SKM-1 treated with dmso at 0.1 percent for 144 hours (cell line): ENCODE results near the gene ZMYND8.
"Not testable (repeated sequence)": the region's sequence is repeated elsewhere in the genome, so short reads cannot be mapped to it uniquely, and the experiment has no call there.

Experiments used
- DNase-seq: peaks from one replicate; lab custom pipeline; 2025; ENCODE audit not compliant: unreplicated experiment; lab: John Stamatoyannopoulos, UW

The ZMYND8 gene

GRCh38 chr20:47187450-47188195 is 168.9 kb downstream of the ZMYND8 start:
- no peak for DNase-seq

GRCh38 chr20:47183367-47183766 is 173.1 kb downstream of the ZMYND8 start:
- no peak for DNase-seq

GRCh38 chr20:47181056-47181862 is 175.2 kb downstream of the ZMYND8 start:
- peak; percentile 61 for DNase-seq

GRCh38 chr20:47179267-47179666 is 177.2 kb downstream of the ZMYND8 start:
- DNase-seq, result no peak

- no peak for DNase-seq
Measured at GRCh38 chr20:47178851-47179250, 177.6 kb downstream of the ZMYND8 start.

- DNase-seq, result no peak
Measured at GRCh38 chr20:47178277-47178676, 178.2 kb downstream of the ZMYND8 start.

- not testable (repeated sequence) for DNase-seq
Measured at GRCh38 chr20:47176217-47176616, 180.3 kb downstream of the ZMYND8 start.

- no peak for DNase-seq
Measured at GRCh38 chr20:47175493-47175892, 181.0 kb downstream of the ZMYND8 start.

GRCh38 chr20:47174456-47175243 is 181.8 kb downstream of the ZMYND8 start:
- no peak for DNase-seq

GRCh38 chr20:47173596-47174216 is 182.8 kb downstream of the ZMYND8 start:
- no peak for DNase-seq

- DNase-seq, result no peak
Measured at GRCh38 chr20:47172579-47172978, 183.9 kb downstream of the ZMYND8 start.

GRCh38 chr20:47167846-47168245 is 188.7 kb downstream of the ZMYND8 start:
- no peak for DNase-seq

- DNase-seq, result no peak
Measured at GRCh38 chr20:47165376-47165865, 191.1 kb downstream of the ZMYND8 start.

GRCh38 chr20:47164140-47164539 is 192.4 kb downstream of the ZMYND8 start:
- DNase-seq, result no peak

GRCh38 chr20:47161411-47161810 is 195.1 kb downstream of the ZMYND8 start:
- no peak for DNase-seq

GRCh38 chr20:47160992-47161391 is 195.5 kb downstream of the ZMYND8 start:
- no peak for DNase-seq

- no peak for DNase-seq
Measured at GRCh38 chr20:47160240-47160639, 196.3 kb downstream of the ZMYND8 start.
